Measurements from ENCODE around the gene KLF15.

- TF ChIP-seq RAD21 (conservative IDR thresholded peaks at IDR 0.05 in 1 of 2, IDR thresholded peaks at IDR 0.05 in 1 of 2) (no peak), POLR2A (IDR thresholded peaks at IDR 0.05; ENCODE audit: low read length) (no peak), CTCF (IDR thresholded peaks at IDR 0.05) (no peak), BHLHE40 (IDR thresholded peaks at IDR 0.05; ENCODE audit: low read depth, low read length) (no peak), PBX3 (IDR thresholded peaks at IDR 0.05) (no peak), BCL3 (IDR thresholded peaks at IDR 0.05) (no peak), MAX (IDR thresholded peaks at IDR 0.05) (no peak)
Observed at GRCh38 chr3:126354776-126355175, 2.4 kb downstream of the KLF15 start.
